SU-DHL-6 (cell line): Measurements from ENCODE around the gene RGL3.

Source experiments
- H2AFZ ChIP-seq: fragments of 200-600 bp; sonication (generic); 2 replicates; pipeline ENCODE4 v1.6.1; 2014; ENCODE audit warnings: low read depth, mild to moderate bottlenecking, moderate library complexity, mixed read lengths, antibody characterized with exemption, low read length; ENCODE audit not compliant: severe bottlenecking
- H3F3A ChIP-seq: fragments of 200-600 bp; shearing (Covaris generic); 2 replicates; pipeline ENCODE4 v1.6.0; 2016; ENCODE audit warnings: antibody characterized with exemption, mild to moderate bottlenecking; ENCODE audit not compliant: insufficient read depth
- H3K27ac ChIP-seq: fragments of 200-600 bp; sonication (generic); 2 replicates; pipeline ENCODE4 v1.5.1; 2016; ENCODE audit warnings: low read depth, mild to moderate bottlenecking, low read length, moderate library complexity, mixed read lengths
- H3K27me3 ChIP-seq: fragments of 200-600 bp; sonication (generic), shearing (Covaris generic); 2 replicates; pipeline ENCODE4 v1.6.0; 2014; ENCODE audit warnings: mild to moderate bottlenecking, low read length
- H3K36me3 ChIP-seq: fragments of 200-600 bp; sonication (generic); 2 replicates; pipeline ENCODE4 v1.6.1; 2014; ENCODE audit warnings: mild to moderate bottlenecking, low read length, mixed read lengths
- H3K4me2 ChIP-seq: fragments of 300-600, 200-600 bp; shearing (Covaris generic), sonication (generic); 2 replicates; pipeline ENCODE4 v1.6.0; 2014; ENCODE audit warnings: low read length, low read depth, mild to moderate bottlenecking; ENCODE audit not compliant: poor library complexity, severe bottlenecking
- H3K4me3 ChIP-seq: fragments of 200-600 bp; sonication (generic); 2 replicates; pipeline ENCODE4 v1.5.1; 2014; ENCODE audit warnings: antibody characterized with exemption, low read length, mild to moderate bottlenecking, mixed read lengths; ENCODE audit not compliant: insufficient read depth, poor library complexity, severe bottlenecking
- H3K79me2 ChIP-seq: fragments of 200-600 bp; sonication (generic); 2 replicates; pipeline ENCODE4 v1.6.1; 2014; ENCODE audit warnings: mild to moderate bottlenecking, low read length, moderate library complexity; ENCODE audit not compliant: insufficient read depth
- H3K9ac ChIP-seq: fragments of 200-600 bp; sonication (generic); 2 replicates; pipeline ENCODE4 v1.7.0; 2014; ENCODE audit warnings: mild to moderate bottlenecking, low read length
- H3K9me2 ChIP-seq: fragments of 200-600 bp; sonication (generic); replicated peaks from 2 replicates; pipeline ENCODE4 v1.6.1; 2014; ENCODE audit warnings: low read length; ENCODE audit not compliant: insufficient read depth
- H3K9me3 ChIP-seq: fragments of 200-600 bp; sonication (generic); 2 replicates; pipeline ENCODE4 v1.6.1; 2014; ENCODE audit warnings: low read length, mixed read lengths; ENCODE audit not compliant: insufficient read depth
- H4K20me1 ChIP-seq: fragments of 200-600 bp; sonication (generic); 2 replicates; pipeline ENCODE4 v1.6.1; 2014; ENCODE audit warnings: low read depth, mild to moderate bottlenecking, antibody characterized with exemption, low read length, moderate library complexity, mixed read lengths
- CTCF ChIP-seq: fragments of 200-600 bp; sonication (generic); IDR thresholded peaks from one replicate; pipeline ENCODE4 v1.5.1; 2017; ENCODE audit warnings: antibody characterized with exemption, mild to moderate bottlenecking, low read length, moderate library complexity; ENCODE audit not compliant: insufficient read depth, poor library complexity, severe bottlenecking
- EZH2phosphoT487 ChIP-seq: fragments of 200-600 bp; sonication (generic), shearing (Covaris generic); conservative IDR thresholded peaks from 2 replicates; pipeline ENCODE4 v1.6.1; 2018; ENCODE audit warnings: mild to moderate bottlenecking, antibody characterized with exemption, low read length, moderate library complexity, mixed read lengths

RGL3 gene

GRCh38 chr19:11375143-11375948 is 43.8 kb downstream of the RGL3 start:
- no peak for TF ChIP-seq CTCF
- TF ChIP-seq EZH2phosphoT487 = no peak
- Histone ChIP-seq H3K4me2 (peak overlapping the region; percentile 81), H4K20me1 (no peaks in the 10 kb centered on the region), H3K36me3 (no peaks in the 10 kb centered on the region), H3K79me2 (peaks cover 9% of the 10 kb centered on the region; the same call in 1 of the 2 replicates), H3K27ac (peak overlapping the region; percentile 81), H3K9me3 (no peaks in the 10 kb centered on the region), H2AFZ (no peak overlapping the region), H3K27me3 (no peaks in the 10 kb centered on the region), H3K9ac (peak overlapping the region; percentile 69), H3K4me3 (peak overlapping the region; percentile 62), H3K9me2 (no peaks in the 10 kb centered on the region), H3F3A (peaks cover 22% of the 10 kb centered on the region)

- H3K27me3 ChIP-seq = no peaks in the 10 kb centered on the region
- no peaks in the 10 kb centered on the region for H4K20me1 ChIP-seq
- no peaks in the 10 kb centered on the region for H3K36me3 ChIP-seq
- no peaks in the 10 kb centered on the region for H3K9me3 ChIP-seq
- peaks cover 20% of the 10 kb centered on the region for H3F3A ChIP-seq
- no peak for TF ChIP-seq CTCF
- TF ChIP-seq EZH2phosphoT487 = no peak
- peak within 1 kb of the TSS; percentile 72 for H2AFZ ChIP-seq
- peak within 1 kb of the TSS; percentile 81 for H3K27ac ChIP-seq
- H3K79me2 ChIP-seq = peaks cover 9% of the 10 kb centered on the region; the same call in 1 of the 2 replicates
- H3K9me2 ChIP-seq = no peaks in the 10 kb centered on the region
- peak within 1 kb of the TSS; percentile 62 for H3K4me3 ChIP-seq
- H3K9ac ChIP-seq = peak within 1 kb of the TSS; percentile 69
- peak within 1 kb of the TSS; percentile 81 for H3K4me2 ChIP-seq
Observed at GRCh38 chr19:11374433-11375142, 44.5 kb downstream of the RGL3 start, which contains the start of gene SWSAP1. Gene SWSAP1, plus strand, starts transcription at chr19:11374666. Its CDS starts 15 bp downstream, at chr19:11374681.

- H3K79me2 ChIP-seq = peaks cover 9% of the 10 kb centered on the region; the same call in 1 of the 2 replicates
- no peaks in the 10 kb centered on the region for H3K9me2 ChIP-seq
- H3K4me2 ChIP-seq = peak overlapping the region; percentile 81
- no peaks in the 10 kb centered on the region for H3K36me3 ChIP-seq
- TF ChIP-seq EZH2phosphoT487 (no peak), CTCF (no peak)
- H3K4me3 ChIP-seq = peak overlapping the region; percentile 62
- H3K27ac ChIP-seq = peak overlapping the region; percentile 17; the same call in 1 of the 2 replicates
- H4K20me1 ChIP-seq = no peaks in the 10 kb centered on the region
- peaks cover 18% of the 10 kb centered on the region for H3F3A ChIP-seq
- peak overlapping the region; percentile 69 for H3K9ac ChIP-seq
- no peaks in the 10 kb centered on the region for H3K27me3 ChIP-seq
- H2AFZ ChIP-seq = peak overlapping the region; percentile 72
- no peaks in the 10 kb centered on the region for H3K9me3 ChIP-seq
Observed at GRCh38 chr19:11373885-11374432, 45.2 kb downstream of the RGL3 start.
